IPS-18c (cell line): Measurements from ENCODE around the gene PNO1.
"Not testable (repeated sequence)": the region's sequence is repeated elsewhere in the genome, so short reads cannot be mapped to it uniquely, and the experiment has no call there.

Source experiments
- H3K4me3 ChIP-seq: 2 replicates; pipeline ENCODE4 v1.7.0; 2013; ENCODE audit warnings: low read depth, mild to moderate bottlenecking, low read length, moderate library complexity; ENCODE audit not compliant: insufficient read depth
- H3K9me3 ChIP-seq: one replicate; pipeline ENCODE4 v1.6.1; 2013; ENCODE audit warnings: mild to moderate bottlenecking, low read length, moderate library complexity; ENCODE audit not compliant: control insufficient read depth, insufficient read depth

The PNO1 gene

DNA sequence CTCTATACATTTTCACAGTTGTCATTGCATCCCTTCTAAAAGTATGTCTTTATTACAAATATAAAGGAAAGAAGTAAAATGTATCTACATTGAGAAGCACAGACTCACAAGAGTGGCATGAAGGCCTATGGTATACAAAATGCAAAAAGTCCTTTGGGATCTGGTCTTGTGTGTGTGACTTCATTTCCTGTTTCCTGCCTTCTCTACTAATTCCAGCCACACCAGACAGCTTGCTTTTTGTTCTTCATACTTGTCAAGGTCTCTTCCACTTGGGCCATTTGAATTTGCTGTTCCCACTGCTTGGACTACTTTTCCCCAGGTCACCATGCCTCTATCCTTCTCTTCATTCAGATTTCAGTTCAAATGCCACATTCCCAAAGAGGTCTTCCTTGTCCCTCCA, 6.7 kb upstream of the PNO1 start:
- no peak overlapping the region for H3K4me3 ChIP-seq
- no peaks in the 10 kb centered on the region for H3K9me3 ChIP-seq

DNA sequence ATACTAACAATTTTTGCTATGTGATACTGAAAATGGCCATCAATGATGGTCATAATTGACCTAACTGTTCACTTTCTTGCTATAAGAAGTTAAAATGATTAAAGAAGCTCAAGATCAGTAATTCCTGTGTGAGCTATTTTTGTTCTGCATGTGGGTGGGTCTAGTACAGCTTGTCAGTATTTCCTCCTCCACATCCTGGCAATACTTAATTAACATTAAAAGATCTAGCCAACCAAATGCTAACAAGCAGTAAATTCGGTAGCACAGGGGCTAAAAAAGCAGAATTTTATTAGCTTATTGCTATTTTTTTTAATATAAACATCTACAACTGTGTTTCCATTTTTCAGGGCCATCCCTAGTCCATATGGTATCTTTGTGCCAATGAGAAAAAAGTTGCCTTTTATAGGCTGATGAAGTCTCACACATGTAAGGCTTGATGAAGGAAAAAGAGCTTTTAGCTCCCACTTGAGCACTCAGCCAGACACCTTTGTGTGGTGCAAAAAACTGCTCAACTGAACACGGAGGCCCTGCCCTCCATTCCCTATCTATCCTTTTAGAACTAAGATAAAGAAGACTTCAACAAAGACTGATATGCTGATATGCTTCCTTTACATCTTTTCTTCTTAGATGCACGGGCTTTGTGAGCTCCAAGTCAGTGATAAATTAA, 4.9 kb upstream of the PNO1 start:
- Histone ChIP-seq H3K4me3 (no peak overlapping the region), H3K9me3 (no peaks in the 10 kb centered on the region)

DNA sequence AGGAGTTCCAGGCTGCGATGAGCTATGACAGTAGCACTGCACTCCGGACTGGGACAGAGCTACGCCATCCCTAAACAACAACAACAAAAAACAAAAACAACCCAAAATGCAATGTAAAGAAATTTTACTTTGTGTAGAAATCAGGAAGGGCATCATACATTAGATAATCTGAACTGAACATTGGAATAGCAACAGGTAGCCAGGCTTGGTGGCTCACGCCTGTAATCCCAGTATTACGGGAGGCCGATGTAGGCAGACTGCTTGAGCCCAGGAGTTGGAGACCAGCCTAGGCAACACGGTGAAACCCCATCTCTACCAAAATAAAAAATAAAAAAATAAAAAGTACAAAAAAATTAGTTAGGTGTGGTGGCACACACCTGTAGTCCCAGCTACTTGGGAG, 2.1 kb upstream of the PNO1 start:
- Histone ChIP-seq H3K9me3 (no peaks in the 10 kb centered on the region), H3K4me3 (no peak overlapping the region)

DNA sequence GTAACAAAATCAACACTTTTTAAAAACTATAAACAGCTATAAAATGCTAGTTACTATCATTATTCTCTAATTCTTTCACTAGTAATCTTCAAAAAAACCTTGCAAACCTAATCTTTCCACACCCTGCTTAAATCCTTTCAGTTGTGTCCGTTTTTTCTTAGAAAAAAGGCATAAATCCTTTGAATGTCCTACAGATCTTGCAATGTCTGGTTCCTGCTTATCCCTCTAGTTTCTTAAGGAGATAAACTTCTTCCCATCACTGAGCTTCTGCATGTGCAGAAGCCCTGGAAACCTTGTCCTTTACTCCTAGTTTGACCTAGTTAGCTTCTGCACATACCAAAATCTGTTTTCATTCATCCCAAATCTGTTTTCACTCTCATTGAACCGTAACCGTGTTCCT, 1.3 kb upstream of the PNO1 start:
- peak overlapping the region; percentile 87 for H3K4me3 ChIP-seq
- no peaks in the 10 kb centered on the region for H3K9me3 ChIP-seq

DNA sequence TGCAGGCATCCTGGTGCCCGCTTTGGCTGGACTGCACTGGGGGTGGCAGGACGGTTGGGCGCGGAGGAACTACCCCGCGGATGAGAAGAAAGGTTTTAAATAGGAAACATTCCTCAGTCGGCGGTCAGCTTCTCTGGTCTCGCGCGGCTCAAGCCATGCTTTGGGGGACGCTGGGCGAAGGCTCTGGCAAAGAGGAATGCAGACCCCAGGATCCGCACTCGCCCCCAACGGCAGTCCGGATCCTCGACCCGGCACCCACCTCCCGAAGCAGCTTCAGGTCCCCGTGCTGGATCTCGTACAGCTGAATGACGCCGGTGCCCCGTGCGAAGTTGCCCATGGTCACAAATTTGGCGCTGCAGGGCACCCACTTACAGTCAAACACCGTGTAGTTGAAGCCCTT, 686 bp upstream of the PNO1 start:
- no peaks in the 10 kb centered on the region for H3K9me3 ChIP-seq
- H3K4me3 ChIP-seq, result peak overlapping the region; percentile 87

DNA sequence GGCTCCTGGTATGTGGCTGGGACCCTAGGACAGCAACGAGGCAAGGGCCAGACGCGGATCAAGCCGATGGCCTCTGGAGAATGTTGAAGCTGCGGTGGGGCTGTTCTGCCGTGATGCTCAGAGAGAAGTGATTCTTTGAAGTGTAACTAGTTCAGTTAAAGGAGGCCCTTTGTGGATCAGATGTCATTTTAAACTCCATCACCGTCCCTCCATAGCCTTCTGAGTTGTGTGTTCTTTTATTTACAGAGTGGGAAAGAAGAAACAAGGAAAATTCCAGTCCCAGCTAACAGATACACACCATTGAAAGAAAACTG, 403 bp downstream of the PNO1 start:
- H3K4me3 ChIP-seq, result peak overlapping the region; percentile 87
- H3K9me3 ChIP-seq, result no peaks in the 10 kb centered on the region

DNA sequence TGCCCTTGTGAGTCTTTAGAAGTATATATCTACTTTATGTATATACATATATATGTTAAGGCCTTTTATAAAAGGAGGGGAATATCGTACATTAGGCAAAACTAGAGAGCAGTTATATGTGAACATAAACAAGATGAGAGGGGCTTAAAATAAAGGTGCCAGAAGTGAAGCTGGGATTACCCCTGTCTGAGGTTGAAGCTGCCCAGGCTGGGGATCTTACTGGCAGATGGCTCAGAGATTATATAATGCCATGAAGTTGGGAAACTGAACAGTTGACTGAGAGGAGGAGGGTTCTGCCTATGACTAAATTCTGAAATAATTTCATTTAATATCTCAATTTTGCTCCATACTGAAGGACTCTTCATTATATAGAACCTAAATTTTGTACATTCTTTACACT, 6.0 kb downstream of the PNO1 start:
- H3K4me3 ChIP-seq, result no peak overlapping the region
- H3K9me3 ChIP-seq, result no peaks in the 10 kb centered on the region

DNA sequence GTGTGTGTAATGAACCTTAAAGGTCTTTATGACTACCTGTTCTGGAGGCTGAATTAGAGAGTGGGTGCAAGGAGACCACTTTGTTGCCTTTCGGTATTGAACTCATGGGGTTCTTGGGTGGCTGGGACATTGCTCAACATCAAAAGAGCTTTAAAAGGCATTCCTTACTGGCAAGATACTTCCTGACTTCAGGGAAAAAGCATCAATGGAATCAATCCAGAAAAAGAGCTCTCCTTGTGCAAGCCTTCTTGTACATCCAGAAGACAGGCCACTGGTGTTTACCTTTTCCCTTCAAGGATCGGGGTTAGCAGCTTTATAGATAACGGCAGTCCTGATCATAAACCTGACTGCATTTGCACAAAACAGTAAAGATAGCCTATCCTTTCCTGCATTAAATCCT, 9.5 kb downstream of the PNO1 start:
- Histone ChIP-seq H3K9me3 (no peaks in the 10 kb centered on the region), H3K4me3 (no peak overlapping the region)

DNA sequence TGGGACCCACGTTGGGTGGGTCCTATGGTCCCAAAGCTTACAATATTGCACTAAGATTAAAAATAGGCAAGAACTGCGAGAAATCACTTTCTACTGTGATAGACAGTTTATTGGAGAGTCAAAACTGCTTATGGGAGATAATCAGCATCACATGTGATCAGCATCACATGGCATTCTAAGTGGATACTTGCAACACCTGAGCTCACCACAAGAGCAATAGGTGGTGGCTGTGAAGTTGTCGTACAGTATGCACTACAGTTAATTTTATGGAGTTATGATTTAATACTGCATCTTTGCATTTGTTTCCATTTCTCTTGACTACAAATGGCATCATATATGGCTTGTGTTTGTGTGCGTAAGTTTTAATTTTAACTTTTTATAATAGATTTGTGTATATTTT, 11.6 kb downstream of the PNO1 start:
- Histone ChIP-seq H3K4me3 (no peak overlapping the region), H3K9me3 (no peaks in the 10 kb centered on the region)

DNA sequence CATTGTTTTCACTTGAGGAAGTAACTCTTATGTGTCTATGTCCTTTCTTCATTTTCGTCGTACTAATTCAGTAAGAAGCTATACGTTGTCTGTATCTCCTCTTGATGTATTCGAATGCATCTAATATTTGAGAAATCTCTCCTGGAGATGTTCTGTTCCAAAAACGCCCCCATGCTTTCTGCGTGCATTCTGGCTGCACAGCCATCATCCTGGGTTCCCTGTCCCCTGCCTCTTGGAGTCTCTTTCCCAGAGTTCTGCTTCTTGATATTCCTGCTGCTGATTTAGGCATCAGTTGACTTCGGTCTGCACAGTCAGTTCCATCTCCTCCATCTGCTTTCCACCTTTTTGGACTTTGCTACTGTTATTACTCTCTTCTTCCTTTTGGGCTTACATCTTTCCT, 13.5 kb downstream of the PNO1 start:
- H3K4me3 ChIP-seq, result no peak overlapping the region
- H3K9me3 ChIP-seq, result no peaks in the 10 kb centered on the region

DNA sequence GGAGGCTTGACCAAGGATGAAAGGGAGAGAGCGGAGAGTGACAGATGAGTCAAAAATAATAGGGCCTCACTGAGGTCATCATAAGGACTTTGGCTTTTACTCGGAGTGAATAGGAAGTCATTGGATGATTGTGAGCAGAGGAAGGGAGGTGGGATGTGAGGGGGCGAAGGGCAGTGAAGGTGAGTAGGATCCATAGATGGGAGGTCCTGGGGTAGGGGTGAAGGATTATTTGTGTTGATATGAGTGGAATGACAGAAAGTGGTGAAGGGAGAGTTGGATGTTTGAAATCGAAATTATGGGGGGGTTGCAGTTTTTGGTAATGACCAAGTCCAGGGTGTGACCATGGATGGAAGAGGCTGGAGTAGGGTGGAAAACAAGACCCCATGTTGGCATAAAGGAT, 14.0 kb downstream of the PNO1 start:
- no peak overlapping the region for H3K4me3 ChIP-seq
- no peaks in the 10 kb centered on the region for H3K9me3 ChIP-seq

DNA sequence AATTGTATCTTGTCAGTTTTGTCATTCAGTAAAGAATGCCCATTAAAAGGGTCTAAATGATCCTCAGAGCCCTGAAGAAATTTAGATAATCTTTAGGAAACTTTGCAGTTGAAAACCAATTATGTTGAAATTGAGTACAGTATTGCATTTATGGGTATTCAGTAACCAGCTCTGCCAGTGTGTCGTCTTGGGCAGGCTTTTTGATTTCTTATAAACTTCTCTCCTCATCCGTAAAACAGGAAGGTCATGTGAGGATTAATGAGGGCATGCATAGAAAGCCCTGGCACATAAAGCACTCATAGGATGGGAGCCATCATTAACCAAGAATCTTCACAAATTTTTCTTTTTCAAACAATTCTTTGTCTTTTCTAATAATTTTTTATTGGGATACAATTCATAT, 14.8 kb downstream of the PNO1 start:
- no peak overlapping the region for H3K4me3 ChIP-seq
- no peaks in the 10 kb centered on the region for H3K9me3 ChIP-seq

DNA sequence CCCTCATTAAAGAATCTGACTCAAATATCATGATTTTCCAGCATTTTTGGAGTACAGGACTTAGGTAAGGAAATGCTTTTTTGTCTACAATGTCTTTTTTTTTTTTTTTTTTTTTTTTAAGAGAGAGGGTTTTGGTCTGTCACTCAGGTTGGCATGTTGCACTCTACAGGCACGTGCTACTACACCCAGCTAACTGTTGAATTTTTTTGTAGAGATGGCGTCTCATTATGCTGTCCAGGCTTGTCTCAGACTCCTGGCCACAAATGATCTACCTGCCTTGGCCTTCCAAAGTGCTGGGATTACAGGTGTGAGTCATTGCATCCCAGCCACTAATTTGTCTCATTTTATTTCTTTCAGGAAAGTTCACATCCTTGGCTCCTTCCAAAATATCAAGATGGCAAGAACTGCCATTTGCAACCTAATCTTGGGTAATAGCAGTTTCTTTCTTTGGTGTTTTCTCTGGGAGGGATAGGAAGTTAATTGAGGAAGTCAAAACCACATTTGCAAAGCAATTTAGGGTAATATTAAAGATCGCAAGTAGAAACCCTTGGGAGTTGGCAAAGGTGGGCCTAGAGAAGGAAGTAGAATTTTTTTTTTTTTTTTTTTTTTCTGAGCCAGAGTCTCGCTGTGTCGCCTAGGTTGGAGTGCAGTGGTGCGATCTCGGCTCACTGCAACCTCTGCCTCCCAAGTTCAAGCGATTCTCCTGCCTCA, 15.5 kb downstream of the PNO1 start:
- Histone ChIP-seq H3K4me3 (no peak overlapping the region), H3K9me3 (no peaks in the 10 kb centered on the region)

DNA sequence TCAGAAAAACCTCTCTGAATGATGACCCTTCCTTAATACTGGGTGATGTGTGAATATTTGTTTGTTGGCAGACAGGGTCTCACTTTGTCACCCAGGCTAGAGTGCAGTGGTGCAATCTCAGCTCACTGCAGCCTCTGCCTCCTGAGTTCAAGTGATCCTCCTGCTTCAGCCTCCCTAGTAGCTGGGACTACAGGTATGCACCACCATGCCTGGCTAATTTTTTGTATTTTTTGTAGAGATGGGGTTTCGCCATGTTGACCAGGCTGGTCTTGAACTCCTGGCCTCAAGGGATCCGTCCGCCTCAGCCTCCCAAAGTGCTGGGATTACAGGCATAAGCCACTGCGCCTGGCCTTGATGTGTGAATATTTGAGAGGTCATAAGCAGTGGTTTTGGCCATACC, 17.5 kb downstream of the PNO1 start:
- H3K9me3 ChIP-seq, H3K4me3 ChIP-seq: not testable (repeated sequence)

DNA sequence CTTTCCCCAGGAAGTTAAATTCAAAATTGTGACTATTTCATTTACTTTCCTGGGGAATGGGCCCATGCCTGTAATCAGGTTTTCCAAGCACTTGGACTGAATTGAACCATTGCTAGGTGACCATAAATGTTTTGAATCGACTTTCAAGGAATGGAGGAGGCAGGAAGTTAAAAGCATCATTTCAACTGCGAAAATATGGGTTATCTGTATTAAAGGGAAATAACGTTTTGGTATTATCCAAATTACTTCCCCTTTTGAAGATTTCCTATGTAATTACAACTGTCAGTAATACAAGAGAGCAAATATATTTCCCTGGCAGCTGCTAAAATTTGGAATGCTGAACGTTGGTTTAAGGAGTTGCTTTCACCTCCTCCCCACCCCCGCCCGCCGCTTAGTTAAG, 19.0 kb downstream of the PNO1 start:
- H3K9me3 ChIP-seq, result no peaks in the 10 kb centered on the region
- no peak overlapping the region for H3K4me3 ChIP-seq

DNA sequence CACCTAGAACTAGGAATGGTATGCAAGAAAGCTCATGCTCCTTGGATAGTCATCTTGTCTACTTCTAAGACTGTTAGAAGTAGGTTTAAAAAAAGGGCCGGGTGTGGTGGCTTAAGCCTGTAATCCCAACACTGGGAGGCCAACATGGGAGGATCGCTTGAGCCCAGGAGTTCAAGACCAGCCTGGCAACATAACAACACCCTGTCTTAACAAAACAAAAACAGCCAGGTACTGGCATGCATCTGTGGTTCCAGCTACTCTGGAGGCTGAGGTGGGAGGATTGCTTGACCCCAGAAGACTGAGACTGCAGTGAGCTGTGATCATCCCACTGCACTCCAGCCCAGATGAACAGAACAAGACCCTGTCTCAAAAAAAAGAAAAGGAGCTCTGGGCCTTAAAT, 19.9 kb downstream of the PNO1 start:
- no peaks in the 10 kb centered on the region for H3K9me3 ChIP-seq
- H3K4me3 ChIP-seq, result no peak overlapping the region

DNA sequence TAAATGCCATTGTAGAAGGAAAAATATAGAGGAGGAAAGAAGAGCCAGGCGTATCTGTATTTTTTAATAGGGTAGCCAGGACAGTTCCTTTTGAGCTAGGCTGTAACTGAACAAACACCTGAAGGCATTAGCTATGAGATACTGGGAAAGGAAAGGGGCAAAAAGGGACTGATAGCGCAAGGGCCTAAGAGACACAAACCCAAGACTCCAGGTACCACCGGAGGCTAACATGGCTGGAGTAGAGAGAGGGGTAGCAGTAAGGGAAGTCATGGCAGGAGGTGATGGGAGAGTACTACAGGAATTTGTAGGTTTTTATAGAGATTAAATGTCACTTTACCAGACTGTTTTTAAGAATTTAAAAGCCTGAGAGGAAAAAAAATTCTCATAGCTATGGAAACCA, 20.7 kb downstream of the PNO1 start:
- no peaks in the 10 kb centered on the region for H3K9me3 ChIP-seq
- no peak overlapping the region for H3K4me3 ChIP-seq

DNA sequence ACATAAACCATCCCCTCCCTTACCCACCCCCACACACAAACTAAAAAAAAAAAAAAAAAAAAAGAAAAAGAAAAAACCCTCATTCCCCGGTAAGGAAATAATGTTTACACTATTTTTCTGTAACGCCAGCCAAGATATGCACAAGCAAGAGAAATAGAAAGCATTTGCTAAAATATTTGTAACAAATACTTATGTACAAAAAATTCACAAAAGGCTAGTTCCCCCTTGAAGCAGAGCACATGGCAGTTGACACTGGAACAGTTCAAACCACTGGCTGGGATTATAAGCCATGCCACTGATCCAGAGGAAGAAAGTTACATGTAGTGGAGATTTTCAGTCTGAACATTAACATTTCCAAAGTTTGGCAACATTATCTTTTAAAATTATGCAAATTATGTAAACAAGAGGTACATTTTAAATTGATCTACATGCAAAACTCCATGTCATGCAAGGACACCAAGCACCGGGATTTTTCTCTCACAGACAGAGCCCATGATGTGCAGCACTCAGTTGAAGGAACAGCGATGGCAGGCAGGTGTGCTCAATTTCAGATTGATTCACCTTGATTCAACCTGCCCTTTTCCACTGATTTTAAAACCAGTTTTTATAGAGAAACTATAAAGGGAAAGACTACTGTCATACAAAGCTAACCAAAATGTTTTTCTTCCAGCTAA, 21.4 kb downstream of the PNO1 start:
- Histone ChIP-seq H3K4me3 (no peak overlapping the region), H3K9me3 (no peaks in the 10 kb centered on the region)

DNA sequence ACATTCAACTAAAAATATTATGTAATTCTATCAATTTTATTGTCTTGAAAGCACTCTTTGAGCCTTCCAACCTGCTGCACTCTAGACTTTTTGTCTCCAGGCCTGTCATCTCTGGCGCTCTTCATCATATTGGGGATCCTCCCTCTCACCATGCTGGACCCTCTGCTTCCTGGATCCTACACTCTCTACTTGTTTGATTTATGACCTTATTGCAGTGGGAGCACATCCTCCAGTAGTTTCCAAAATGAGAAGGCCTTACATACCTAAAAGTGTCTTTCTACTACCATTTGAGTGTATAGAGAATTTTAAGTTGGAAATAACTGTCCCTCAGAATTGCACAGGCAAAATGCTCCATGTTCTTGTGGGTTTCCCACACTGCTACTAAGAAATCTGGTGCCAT, 25.2 kb downstream of the PNO1 start:
- no peaks in the 10 kb centered on the region for H3K9me3 ChIP-seq
- no peak overlapping the region for H3K4me3 ChIP-seq
